GM21390 (cell line): ENCODE data around the gene AFF4.
"Not testable (repeated sequence)": the region's sequence is repeated elsewhere in the genome, so short reads cannot be mapped to it uniquely, and the experiment has no call there.

Experiments used
- ATAC-seq: cut with Tn5 transposase; IDR thresholded peaks from one replicate; pipeline ENCODE4 v1.9.1; 2021; ENCODE audit not compliant: unreplicated experiment

Gene AFF4

DNA sequence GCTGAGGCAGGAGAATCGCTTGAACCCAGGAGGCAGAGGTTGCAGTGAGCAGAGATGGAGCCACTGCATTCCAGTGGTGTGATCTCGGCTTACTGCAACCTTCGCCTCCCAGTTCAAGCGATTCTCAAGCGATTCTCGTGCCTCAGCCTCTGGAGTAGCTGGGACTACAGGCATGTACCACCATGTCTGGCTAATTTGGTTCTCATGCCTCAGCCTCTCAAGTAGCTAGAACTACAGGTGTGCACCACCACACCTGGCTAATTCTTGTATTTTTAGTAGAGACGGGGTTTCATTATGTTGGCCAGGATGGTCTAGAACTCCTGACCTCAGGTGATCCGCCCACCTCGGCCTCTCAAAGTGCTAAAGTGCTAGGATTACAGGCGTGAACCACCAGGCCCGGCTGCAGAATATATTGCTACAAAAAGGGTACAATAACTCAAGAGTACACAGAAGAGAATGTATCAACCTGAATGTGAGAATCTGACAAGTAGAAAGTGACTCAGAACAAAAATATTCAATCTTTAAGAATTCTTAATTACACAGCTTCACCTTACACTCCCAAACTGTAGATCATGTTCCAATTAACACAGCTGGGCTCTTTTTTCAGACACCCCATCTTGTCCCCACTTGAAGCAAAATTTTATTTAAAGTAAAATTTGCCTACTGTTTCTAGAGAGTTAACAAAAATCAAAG, 2.2 kb downstream of the AFF4 start:
- not testable (repeated sequence) for ATAC-seq

DNA sequence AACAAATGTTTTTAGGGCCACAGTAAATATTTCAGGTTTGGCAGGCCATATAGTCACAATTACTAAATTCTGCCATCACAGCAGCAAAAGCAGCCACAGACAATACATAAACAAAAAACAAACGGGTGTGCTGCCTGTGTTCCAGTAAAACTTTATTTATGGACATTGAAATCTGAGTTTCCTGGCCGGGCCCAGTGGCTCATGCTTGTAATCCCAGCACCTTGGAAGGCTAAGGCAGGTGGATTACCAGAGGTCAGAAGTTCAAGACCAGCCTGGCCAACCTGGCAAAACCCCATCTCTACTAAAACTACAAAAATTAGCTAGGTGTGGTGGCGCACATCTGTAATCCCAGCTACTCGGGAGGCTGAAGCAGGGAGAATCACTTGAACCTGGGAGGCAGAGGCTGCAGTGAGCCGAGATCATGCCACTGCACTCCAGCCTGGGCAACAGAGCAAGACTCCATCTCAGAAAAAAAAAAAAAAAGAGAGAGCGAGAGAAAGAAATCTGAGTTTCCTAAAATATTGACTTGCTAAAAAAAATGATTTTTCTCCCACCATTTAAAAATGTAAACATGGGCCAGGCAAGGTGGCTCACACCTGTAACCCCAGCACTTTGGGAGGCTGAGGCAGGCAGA, 7.2 kb downstream of the AFF4 start:
- not testable (repeated sequence) for ATAC-seq

DNA sequence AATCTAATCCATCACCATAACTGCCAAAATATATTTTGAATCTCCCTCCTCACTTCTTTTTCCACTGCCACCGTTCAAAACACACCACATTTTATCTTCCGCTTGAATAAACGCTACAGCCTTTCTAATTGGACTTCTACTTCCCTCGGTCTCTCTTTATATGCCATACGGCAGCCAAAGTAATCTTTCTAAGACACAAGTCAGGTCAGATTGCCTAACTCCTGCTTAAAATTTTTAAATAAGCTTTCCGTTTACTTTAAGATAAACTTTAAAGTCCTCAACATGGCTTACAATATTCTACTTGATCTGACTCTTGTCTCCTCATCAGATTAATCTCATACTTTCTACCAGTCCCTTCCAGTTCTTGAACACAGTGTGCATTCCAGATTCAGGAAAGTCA, 9.7 kb downstream of the AFF4 start:
- no peak for ATAC-seq

DNA sequence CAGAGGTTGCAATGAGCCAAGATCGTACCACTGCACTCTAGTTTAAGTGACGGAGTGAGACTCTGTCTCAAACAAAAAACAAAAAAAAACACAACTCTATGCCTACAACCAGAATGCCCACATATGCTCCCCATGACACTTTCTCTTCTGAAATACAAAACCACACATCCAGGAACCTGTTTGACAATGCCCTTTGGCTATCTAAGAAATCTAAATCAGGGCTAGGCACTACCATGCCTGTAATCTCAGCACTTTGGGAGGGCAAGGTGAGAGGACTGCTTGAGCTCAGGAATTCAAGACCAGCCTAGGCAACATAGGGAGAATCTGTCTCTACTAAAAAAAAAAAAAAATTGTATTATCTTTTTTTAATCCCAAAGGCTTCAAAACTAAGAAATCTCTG, 10.6 kb downstream of the AFF4 start:
- no peak for ATAC-seq

DNA sequence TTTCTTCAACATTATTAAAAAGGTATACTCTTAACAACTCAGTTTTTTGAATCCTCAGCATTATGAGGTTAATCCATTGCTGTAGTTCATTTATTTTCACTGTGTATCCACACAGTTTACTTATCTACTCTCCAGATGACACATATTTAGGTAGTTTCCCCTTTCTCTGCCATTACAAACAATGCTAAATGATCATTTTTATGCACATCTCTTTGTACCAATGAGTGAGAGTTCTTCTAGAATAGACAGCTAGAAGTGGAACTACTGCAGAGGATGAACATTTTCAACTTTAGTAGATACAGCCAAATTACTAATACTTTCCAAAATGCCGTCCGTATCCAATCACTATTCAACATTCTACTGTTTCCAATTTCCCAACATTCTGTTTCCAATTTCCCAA, 11.5 kb downstream of the AFF4 start:
- no peak for ATAC-seq

DNA sequence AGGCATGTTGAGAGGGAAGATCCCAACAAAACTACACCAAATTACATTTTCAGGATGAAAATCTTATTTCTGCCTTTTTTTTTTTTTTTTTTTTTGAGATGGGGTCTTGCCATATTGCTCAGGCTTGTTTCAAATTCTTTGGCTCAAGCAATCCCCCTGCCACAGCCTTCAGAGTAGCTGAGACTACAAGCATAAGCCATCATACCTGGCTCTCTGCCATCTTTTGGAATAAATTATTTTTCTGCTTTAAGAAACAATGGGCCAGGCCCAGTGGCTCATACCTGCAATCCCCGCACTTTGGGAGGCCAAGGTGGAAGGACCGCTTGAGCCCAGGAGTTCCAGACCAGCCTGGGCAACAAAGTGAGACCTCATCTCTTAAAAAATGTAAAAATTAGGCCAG, 14.3 kb downstream of the AFF4 start:
- ATAC-seq, result no peak

DNA sequence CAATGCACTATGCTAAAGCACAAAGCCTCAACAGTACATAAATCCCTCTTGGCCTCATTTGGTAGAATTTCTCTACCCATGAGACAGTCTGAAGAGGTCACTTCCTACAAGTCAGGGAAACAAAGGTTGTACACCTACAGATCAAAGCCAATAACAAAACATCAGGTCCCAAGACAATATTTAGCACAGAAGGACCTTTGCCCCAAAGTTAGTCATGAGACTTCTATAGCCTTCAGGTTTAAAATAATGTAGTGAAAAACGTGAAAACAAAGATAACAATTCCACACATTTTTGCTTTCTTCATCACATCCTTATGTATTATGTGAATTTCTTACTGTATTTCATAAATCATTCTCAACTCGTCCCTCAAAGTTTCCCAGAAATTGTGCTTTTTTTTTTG, 15.8 kb downstream of the AFF4 start:
- no peak for ATAC-seq

DNA sequence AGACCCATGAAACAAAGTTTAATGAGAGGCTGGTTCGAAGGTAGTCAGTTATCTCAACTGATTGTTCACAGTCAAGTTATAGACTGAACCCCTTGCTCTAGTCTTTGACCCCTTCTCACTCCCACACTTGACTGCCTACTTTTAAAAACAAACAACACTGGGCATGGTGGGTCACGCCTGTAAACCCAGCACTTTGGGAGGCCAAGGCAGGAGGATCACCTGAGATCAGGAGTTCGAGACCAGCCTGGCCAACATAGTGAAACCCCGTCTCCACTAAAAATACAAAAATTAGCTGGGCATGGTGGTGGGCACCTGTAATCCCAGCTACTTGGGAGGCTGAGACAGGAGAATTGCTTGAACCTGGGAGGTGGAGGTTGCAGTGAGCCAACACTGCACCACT, 18.1 kb downstream of the AFF4 start:
- ATAC-seq, result not testable (repeated sequence)

DNA sequence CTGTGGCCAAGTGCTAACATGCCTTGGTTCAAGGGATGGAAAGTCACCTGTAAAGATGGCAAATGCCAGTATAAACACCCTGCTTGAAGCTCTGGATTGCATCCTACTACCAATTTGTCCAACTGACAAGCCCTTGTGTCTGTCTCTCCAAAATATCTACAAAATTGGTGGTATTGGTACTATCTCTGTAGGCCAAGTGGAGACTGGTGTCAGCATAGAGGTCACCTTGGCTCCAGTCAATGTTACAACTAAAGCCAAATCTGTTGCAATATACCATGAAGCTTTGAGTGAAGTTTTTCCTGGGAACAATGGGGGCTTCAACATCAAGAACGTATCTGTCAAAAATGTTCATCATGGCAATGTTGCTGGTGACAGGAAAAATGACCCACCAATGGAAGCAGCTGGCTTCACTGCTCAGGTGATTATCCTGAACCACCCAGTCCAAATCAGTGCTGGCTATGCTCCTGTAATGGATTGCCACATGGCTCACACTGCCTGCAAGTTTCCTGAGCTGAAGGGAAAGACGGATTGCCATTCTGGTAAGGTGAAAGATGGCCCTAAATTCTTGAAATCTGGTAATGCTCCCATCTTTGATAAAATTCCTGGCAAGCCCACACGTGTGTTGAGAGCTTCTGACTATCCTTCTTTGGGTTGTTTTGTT, 19.9 kb downstream of the AFF4 start:
- ATAC-seq, result no peak

DNA sequence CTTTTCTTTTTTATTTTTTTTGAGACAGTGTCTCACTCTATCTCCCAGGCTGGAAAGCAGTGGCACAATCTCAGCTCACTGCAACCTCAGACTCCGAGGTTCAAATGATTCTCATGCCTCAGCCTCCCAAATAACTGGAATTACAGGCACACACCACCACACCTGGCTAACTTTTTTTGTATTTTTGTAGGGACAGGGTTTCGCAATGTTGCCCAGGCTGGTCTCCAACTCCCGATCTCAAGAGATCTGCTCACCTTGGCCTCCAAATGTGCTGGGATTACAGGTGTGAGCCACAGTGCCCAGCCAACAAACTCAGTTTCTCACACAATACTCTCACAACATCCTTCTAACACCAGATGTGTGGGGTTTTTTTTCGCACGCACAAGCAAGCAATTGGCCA, 22.1 kb downstream of the AFF4 start:
- ATAC-seq, result no peak

DNA sequence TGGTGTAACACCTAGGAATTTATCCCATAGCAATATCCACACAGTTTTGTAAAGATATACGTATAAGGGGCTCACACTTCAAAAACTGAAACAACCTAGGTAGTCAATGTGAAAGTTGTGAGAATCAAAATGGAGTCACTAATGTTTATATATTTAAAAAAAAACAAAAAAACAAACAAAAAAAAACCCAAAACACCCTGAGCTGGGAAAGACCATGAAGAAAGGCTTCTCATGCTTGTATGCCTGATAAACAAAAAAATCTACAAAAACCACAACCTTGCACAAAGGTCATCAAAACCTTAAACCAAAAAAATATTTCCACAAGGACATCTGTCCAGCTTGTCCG, 35.4 kb downstream of the AFF4 start:
- ATAC-seq, result no peak

DNA sequence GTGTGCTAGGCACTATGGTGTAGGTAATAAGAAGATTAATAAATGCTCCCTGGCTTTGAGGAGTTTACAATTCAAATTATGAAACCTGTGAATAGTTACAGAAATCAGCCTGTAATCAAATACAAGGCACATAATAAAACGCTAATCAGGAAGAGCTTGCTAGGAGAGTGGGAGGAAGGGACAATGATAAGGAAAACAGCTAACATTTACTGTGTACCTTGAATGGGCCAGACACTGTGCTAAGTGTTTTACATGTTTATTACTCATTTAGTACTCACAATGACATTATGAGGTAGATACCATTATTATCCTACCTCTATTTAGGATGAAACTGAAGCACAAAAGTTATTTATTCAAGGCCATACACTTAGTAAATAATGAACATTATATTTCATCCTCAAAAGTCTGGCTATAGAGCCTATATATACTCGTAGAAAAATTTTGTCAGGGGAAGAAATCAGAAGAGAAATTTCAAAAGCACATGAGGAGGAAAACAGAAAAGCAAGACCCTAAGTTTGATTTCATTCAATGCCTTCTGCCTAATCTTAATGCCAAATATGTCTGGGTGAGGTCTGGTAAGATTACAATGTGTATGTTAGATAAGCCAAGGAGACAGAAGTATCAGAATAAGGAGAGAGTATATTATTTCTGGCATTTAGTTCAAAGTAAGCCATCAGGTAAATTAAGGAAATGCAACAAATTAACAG, 35.9 kb downstream of the AFF4 start:
- ATAC-seq, result no peak

DNA sequence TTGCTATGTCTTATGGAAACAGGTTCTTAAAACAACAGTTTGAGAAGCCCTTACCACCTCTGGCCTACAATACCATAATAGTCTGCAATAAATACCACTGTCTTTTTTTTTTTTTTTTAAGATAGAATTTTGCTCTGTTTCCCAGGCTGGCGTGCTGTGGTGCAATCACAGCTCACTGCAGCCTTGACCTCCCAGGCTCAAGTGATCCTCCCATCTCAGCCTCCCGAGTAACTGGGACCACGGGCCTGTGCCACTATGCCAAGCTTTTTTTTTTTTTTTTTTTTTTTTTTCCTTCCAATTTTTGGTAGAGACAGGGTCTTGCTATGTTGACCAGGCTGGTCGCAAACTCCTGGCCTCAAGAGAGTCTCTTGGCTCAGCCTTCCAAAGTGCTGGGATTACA, 37.0 kb downstream of the AFF4 start:
- no peak for ATAC-seq

DNA sequence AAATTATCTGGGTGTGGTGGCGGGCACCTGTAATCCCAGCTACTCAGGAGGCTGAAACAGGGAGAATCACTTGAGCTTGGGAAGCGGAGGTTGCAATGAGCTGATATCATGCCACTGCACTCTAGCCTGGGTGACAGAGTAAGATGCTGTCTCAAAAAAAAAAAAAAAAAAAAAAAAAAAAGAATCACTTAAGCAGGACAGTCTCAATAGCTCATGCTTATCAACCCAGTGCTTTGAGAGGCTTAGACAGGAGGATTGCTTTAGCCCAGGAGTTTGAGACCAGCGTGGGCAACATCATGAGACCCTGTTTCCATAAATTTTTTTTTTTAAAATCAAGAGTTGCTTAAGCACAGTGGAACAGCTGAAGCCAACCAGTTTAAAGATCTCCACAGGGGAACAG, 47.3 kb downstream of the AFF4 start:
- no peak for ATAC-seq

DNA sequence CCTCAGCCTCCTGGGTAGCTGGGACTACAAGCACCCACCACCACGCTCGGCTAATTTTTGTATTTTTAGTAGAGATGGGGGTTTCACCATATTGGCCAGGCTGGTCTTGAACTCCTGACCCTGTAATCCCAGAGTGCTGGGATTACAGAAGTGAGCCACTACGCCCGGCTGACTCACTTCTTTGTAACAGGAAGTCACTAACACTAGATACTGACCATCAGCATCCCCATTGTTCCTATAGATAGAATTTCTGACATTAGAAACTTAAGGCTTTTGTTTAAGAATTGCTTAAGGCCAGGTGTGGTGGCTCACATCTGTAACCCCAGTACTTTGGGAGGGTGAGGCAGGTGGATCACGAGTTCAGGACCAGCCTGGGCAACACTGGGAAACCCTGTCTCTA, 47.8 kb downstream of the AFF4 start:
- ATAC-seq, result no peak

DNA sequence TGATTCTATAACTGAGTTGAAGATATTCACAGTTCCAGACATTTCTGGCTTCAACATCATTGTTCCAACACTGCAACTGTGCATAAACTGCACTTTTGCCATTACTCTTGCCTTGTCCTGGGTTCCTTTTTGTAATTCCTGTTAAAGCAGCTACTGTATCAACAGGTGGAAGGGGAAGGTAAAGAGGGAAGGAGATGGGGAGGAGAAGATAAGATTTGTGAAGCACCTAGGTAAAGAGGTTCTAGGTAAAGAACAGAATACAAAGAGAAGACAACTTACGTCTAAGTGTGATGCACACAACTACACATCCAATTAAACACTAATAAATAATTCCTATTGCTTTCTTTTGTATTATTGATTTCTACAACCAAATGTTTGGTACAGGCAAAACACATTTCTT, 53.7 kb downstream of the AFF4 start:
- no peak for ATAC-seq

DNA sequence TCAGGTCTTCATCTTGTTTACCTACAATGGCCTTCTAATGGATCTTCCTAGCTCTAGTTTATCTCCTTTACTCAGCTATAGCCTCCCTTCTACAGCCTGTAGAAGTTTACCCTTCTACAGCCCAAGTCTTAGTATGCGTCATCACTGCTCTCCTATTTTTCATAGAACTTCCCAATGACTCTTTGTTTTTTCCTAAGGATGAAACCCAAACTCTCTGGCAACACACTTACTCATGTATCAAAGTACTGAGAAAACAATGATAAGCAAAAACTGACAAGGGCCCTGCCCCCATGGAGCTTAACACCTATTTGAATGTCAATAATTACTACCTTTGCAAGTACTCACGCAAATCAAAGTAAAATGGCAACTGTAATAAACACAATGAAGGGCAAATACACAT, 56.3 kb downstream of the AFF4 start:
- no peak for ATAC-seq

DNA sequence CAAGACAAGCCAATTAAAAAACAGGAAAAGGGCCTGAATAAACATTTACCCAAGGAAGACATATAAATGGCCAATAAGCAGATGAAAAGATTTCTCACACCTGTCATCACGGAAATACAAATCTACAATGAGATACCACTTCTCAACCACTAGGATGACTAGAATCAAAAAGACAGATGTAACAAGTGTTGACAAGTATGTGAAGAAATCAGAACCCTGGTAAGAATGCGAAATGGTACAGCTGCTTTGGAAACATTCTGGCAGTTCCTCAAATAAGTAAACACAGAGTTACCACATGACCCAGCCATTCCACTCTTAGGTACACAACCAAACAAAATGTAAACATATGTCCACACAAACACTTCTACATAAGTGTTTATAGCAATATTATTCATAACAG, 57.5 kb downstream of the AFF4 start:
- no peak for ATAC-seq

DNA sequence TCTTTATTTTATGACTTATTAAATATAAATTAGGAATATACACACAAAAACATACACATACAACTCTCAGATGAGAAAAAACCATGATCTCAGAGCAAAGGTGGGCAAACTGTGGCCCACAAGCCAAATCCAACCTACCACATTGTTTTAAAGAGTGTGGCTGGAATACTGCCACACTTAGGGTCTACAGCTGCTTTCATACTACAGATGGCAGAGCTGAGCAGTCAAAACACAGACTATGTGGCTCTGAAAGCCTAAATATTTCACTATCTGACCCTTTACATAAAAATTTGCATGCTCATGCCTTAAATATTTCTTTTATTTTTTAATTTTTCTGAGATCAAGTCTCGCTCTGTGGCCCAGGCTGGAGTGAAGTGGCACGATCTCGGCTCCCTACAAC, 61.7 kb downstream of the AFF4 start:
- ATAC-seq, result no peak

DNA sequence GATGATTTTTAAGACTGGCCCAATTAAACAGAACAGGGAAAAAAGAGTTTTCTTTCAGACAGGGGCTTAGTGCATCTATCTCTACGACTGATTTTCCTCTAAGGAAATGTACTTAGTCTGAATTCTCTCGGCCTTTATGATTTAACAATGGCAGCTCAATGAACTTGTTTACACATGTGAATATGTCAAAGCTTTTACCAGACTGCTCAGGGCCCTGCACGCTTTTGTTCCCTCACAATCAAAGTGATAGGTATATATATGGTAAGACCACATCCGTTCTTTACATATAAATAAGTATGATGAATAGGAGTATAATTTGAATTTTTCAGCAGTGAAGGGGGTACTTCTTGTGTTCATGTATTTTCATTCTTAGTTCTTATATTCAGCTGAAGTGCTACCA, 62.4 kb downstream of the AFF4 start:
- no peak for ATAC-seq

DNA sequence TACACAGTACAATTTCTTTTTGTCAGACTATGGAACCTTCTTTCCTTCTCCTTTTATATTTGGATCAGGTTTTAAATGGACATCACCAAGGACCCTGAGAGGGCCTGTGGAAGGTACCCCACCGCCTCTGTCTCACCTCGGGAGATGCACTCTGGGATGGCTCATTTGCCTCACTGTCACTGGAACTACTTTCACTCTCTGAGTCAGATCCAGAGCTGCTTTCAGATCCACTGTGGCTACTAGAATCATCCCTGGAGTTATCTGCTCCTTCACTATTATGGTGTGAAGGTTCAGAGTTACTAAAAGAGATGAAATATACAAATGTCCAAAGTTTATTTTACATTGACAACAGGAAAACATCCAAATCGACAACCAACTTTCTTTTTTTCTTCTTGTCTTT, 65.3 kb downstream of the AFF4 start:
- no peak for ATAC-seq

DNA sequence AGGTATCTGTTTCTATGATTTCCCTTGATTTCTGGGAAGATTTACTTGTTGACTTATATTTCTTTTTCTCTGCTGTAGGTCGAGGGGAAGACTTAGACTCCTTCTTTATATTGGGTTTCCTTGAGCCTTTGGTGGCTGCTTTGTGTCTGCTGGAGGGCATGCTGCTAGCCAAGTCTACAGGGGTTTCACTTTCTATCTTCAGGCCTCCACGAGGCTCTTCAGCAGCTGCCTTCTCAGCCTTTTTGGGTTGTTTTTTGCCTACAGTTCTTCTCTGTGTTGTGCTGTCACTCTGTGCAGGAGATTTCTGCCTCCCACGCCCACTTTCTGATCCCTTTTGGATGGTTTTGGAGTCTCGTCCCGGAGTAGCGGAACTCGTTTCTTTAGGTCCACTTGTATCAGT, 66.7 kb downstream of the AFF4 start:
- no peak for ATAC-seq
